Cardiac fibroblast (primary cell): ENCODE data around the gene CASP9.

Experiments used
- DNase-seq, 2 donors: peaks; one replicate each; pipeline versions ENCODE4 v3.0.0 to v3.0.0-alpha.2; 2010; ENCODE audit warnings: low read depth in 2 of 2
- H3K4me3 ChIP-seq, 2 donors: replicated peaks in 1 of 2; 1 replicate in 1 of 2; 2 replicates in 1 of 2; pipeline ENCODE4 v1.5.1; 2011; ENCODE audit warnings: low read depth in 2 of 2, low read length in 2 of 2, mild to moderate bottlenecking in 2 of 2, moderate library complexity in 1 of 2
- TF ChIP-seq, protein P1 (sequence below): IDR thresholded peaks from one replicate; pipeline ENCODE4 v1.5.1; 2011; ENCODE audit warnings: low read depth, mild to moderate bottlenecking, low read length, inconsistent platforms

The CASP9 gene

DNA sequence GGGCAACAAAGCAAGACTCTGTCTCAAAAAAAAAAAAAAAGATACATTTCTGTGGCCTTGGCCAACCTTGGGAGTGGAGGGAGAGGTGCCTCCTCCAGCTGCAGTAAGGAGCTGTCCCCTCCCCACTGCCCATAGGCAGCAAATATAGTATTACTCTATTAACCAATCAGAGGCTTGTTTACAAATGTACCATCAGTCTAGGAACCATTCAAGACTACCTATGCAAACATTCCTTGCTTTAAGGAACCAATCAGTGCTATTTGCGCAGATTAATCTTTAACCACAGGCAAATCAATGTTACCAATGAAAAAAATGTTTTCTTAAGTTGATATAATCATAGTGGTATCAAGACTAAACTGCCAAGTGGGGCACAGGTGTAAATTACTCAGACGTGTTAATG is 66.4 kb downstream of the CASP9 start:
- no peak overlapping the region for H3K4me3 ChIP-seq
- TF ChIP-seq, protein P1, sequence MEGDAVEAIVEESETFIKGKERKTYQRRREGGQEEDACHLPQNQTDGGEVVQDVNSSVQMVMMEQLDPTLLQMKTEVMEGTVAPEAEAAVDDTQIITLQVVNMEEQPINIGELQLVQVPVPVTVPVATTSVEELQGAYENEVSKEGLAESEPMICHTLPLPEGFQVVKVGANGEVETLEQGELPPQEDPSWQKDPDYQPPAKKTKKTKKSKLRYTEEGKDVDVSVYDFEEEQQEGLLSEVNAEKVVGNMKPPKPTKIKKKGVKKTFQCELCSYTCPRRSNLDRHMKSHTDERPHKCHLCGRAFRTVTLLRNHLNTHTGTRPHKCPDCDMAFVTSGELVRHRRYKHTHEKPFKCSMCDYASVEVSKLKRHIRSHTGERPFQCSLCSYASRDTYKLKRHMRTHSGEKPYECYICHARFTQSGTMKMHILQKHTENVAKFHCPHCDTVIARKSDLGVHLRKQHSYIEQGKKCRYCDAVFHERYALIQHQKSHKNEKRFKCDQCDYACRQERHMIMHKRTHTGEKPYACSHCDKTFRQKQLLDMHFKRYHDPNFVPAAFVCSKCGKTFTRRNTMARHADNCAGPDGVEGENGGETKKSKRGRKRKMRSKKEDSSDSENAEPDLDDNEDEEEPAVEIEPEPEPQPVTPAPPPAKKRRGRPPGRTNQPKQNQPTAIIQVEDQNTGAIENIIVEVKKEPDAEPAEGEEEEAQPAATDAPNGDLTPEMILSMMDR, result no peak
- DNase-seq, result no peak

DNA sequence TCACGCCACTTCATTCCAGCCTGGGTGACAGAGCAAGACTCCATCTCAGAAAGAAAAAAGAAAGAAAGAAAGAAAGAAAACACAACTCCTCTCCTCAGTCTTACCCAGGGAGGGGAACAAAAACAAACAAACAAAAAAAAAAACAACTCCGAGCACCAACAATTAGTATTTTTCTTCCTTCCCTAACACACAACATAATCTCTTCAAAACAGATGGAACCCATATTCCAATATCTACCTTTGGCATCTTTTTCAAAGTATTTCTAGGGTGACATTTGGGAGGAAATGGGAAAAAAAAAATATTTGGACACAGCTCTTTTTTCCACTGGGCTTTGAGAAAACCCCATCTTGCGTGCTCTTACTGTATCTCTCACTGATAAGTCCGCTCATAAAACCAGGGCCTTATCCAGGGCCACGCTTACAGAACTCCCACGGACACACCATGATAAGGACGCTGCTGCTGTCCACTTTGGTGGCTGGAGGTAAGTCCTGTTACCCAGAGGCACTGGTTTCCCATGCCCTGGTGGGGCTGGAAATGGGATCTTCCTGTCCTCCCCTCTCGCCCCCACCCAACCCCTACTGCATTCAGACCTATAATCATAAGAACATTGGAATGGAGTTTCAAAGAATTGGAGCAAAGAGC is 67.6 kb downstream of the CASP9 start, which contains the start of gene CELA2A:
CELA2A (plus strand) TSS at position 420 of the 642 bp plus-strand sequence; CDS start at position 442, 22 bp downstream.
- DNase-seq, result no peak
- TF ChIP-seq, protein P1, result no peak
- no peak within 1 kb of the TSS for H3K4me3 ChIP-seq

DNA sequence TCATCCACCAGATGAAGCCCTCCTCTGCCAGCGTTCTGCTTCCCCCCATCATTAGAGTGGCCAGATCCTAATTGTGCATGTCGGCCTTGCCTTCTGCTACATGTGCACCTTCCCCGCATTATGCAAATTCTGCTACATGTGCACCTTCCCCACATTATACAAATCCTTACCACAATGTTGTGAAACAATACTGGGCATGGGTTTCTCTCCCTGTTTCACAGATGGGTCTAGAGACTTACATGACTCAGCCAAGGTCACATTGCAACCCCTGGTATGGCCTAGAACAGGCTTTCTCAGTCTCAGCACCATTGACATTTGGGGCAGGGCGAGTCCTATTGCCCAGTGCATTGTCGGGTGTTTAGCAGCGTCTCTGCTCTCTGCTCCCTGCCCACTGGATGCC is 68.5 kb downstream of the CASP9 start:
- no peak overlapping the region for H3K4me3 ChIP-seq
- TF ChIP-seq, protein P1, result no peak
- peak; percentile 36 to 39 for DNase-seq

DNA sequence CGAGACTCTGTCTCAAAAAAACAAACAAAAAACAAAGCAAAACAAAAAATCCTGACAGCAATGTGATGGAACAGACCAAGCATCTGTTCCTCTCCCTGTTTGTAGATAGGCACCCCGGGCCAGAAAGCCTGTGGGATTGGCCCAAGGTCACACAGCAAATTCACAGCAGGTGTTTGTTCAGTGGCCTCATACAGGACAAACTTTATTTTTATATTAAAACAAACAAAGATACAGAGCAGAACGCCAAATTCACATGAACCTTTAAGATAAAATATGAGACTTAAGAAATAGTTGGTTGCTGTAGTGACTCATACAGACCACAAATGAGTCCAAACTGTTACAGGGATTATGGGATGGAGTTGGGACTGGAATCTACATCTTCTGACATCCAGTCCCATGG is 69.8 kb downstream of the CASP9 start:
- no peak overlapping the region for H3K4me3 ChIP-seq
- TF ChIP-seq, protein P1, result no peak
- peak; percentile 51 to 73 for DNase-seq

DNA sequence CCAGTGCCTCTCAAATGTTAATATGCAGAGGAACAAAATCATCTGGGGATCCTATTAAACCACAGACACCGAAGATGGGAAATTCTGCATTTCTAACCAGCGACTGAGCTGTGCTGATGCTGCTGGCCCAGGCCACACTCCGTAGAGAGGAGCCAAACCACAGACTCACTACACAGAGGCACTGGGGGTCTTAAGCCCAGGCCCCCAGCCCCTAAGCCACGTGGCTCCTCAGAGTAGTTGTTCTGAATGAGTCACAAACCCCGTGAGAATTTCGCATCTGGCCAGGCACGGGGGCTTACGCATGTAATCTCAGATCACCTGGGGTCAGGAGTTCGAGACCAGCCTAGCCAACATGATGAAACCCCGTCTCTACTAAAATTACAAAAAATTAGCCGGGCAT is 70.3 kb downstream of the CASP9 start:
- DNase-seq, result no peak
- TF ChIP-seq, protein P1, result no peak
- H3K4me3 ChIP-seq, result no peak overlapping the region

DNA sequence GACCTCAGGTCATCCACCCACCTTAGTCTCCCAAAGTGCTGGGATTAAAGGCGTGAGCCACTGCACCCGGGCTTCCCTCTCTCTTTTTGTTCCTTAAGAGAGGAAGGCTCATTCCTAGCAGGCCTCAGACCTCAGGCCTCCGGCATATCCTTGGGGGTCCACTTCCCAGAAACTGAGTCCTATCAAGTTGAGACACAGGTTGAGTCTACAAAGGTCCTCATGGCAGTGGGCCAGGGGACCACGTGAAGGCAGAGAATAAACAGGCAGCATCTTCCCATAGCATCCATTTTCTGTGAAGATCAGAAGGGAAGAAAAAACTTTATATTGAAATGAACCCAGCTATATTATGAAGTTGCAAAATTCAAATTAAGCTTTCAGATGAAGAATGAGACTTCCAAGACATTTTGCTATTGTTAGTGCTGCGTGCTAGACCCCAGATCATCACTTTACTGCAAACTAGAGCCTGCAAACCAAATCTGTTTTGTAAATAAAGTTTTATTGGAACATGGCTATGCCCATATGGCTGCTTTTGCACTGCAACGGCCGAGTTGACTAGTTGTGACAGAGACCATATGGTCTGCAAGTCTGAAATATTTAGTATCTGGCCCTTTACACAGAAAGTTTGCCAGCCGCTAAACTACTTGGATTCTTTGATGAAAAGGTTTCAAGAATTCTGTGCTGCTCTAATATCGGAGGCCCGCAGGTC is 71.0 kb downstream of the CASP9 start:
- TF ChIP-seq, protein P1, result no peak
- H3K4me3 ChIP-seq, result no peak overlapping the region
- DNase-seq, result peak in 1 of 2 donors; percentile 16
